Skeletal muscle tissue (tissue), 4 donors: ENCODE data around the gene PEDS1. TPM values are rescaled to one million over a fixed set of nuclear protein-coding genes. Genes with fewer than 3 reads are reported as not detected.

Source experiments
- H3K27ac ChIP-seq: one replicate; pipeline ENCODE4 v1.7.0; 2013; ENCODE audit warnings: mild to moderate bottlenecking, low read depth, low read length, inconsistent platforms
- H3K27me3 ChIP-seq, 3 donors: one replicate each; pipeline ENCODE4 v1.7.0; 2013; ENCODE audit warnings: low read length in 3 of 3; ENCODE audit not compliant: control insufficient read depth in 3 of 3, insufficient read depth in 3 of 3
- H3K36me3 ChIP-seq, 3 donors: one replicate each; pipeline ENCODE4 v1.7.0; 2013; ENCODE audit warnings: low read length in 3 of 3; ENCODE audit not compliant: control insufficient read depth in 3 of 3, insufficient read depth in 3 of 3
- H3K4me1 ChIP-seq, 3 donors: one replicate each; pipeline ENCODE4 v1.7.0; 2013; ENCODE audit warnings: low read length in 3 of 3, mild to moderate bottlenecking in 3 of 3; ENCODE audit not compliant: control insufficient read depth in 3 of 3, insufficient read depth in 3 of 3
- H3K4me3 ChIP-seq, 3 donors: one replicate each; pipeline ENCODE4 v1.7.0; 2013; ENCODE audit warnings: low read length in 3 of 3
- H3K9ac ChIP-seq, 3 donors: one replicate each; pipeline ENCODE4 v1.7.0; 2013; ENCODE audit warnings: low read length in 3 of 3, mild to moderate bottlenecking in 3 of 3, moderate library complexity in 2 of 3, low read depth in 1 of 3
- H3K9me3 ChIP-seq, 3 donors: one replicate each; pipeline ENCODE4 v1.7.0; 2013; ENCODE audit warnings: low read length in 3 of 3; ENCODE audit not compliant: control insufficient read depth in 3 of 3
- total RNA-seq: library from RNA; depleted of rRNA; stranded (reverse); fragments of >200 nt; gene quantifications from one replicate; pipeline ENCODE4 v1.2.3, GENCODE V29; 2014
- donor health status: Osteomylitis.

The PEDS1 gene
- total RNA-seq, 1 donor from 2014 or later, result 5.7 TPM

DNA sequence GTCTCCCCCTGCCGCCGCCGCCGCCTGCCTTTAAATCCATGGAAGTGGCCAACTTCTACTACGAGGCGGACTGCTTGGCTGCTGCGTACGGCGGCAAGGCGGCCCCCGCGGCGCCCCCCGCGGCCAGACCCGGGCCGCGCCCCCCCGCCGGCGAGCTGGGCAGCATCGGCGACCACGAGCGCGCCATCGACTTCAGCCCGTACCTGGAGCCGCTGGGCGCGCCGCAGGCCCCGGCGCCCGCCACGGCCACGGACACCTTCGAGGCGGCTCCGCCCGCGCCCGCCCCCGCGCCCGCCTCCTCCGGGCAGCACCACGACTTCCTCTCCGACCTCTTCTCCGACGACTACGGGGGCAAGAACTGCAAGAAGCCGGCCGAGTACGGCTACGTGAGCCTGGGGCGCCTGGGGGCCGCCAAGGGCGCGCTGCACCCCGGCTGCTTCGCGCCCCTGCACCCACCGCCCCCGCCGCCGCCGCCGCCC is 37.6 kb upstream of the PEDS1 start:
- H3K36me3 ChIP-seq, result peaks cover 0 to 21% (median 4%) of the 10 kb centered on the region in 3 donors
- H3K9me3 ChIP-seq, result no peaks in the 10 kb centered on the region
- peak overlapping the region; percentile 100 for H3K9ac ChIP-seq
- peaks cover 17 to 42% (median 40%) of the 10 kb centered on the region in 3 donors for H3K4me1 ChIP-seq
- peak overlapping the region in 2 of 3 donors; percentile 98 to 99 for H3K4me3 ChIP-seq
- peak overlapping the region; percentile 99 for H3K27ac ChIP-seq
- H3K27me3 ChIP-seq, result no peaks in the 10 kb centered on the region

DNA sequence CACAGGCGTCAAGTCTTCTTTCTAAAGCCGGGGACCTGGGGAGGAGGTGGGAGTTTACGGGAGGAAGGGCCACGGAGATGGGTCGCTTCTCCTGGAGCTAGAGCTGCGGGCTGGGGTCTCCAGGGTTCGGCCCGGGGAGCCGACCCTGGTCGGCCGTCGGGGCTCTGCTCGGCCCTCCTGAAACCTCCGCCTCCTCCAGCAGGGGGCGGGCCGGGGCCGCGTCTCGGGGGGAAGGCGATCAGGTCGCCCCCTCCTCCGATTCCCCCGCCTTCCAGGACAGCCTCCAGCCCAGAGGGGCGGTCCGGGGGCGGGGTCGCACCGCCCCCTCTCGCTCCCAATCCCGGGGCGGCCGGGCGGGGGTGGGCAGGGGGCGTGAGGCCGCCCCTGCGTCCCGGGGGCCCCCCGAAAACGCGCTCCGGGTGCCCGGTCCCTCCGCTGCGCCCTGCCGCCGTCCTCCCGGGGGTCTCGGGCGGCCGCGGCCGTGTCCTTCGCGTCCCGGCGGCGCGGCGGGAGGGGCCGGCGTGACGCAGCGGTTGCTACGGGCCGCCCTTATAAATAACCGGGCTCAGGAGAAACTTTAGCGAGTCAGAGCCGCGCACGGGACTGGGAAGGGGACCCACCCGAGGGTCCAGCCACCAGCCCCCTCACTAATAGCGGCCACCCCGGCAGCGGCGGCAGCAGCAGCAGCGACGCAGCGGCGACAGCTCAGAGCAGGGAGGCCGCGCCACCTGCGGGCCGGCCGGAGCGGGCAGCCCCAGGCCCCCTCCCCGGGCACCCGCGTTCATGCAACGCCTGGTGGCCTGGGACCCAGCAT is 36.9 kb upstream of the PEDS1 start, which contains the start of gene CEBPB:
Gene CEBPB (plus strand): TSS at position 580 of the 814 bp plus-strand sequence. CDS start 204 bp downstream, at position 784.
- Histone ChIP-seq H3K9ac (peak within 1 kb of the TSS; percentile 100), H3K27ac (peak within 1 kb of the TSS; percentile 99), H3K27me3 (no peaks in the 10 kb centered on the region), H3K9me3 (no peaks in the 10 kb centered on the region), H3K36me3 (peaks cover 0 to 21% (median 4%) of the 10 kb centered on the region in 3 donors), H3K4me3 (peak within 1 kb of the TSS; percentile 88 to 99 (median 98)), H3K4me1 (peaks cover 17 to 41% (median 41%) of the 10 kb centered on the region in 3 donors)

DNA sequence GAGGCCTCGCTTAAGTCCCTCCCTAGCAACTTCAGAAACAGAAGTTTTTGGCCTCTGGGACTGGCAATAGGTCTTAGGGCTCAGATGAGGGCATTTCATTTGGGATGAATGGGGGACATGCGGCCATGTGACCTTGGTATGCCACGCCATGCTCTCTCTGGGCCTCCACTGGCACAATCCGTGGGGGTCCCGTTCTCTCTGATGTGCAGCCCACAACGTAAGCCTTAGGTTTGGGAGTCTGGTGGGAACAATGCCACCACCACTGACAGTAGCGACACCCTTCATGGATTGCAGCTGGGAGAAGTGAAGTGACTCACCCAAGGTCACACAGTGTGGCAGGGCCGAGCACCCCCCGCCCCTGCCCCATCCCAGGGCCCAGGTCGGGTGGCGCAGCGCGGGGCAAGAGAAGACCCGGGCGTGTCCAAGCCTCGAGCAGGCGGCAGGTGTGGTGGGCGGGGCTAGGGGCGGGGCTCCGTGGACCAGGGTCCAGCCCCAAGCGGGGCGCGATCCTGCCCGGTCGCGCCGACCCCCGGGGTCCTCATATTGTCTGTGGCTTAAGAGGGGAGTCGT is 36.2 kb upstream of the PEDS1 start:
- H3K36me3 ChIP-seq, result peaks cover 0 to 21% (median 3%) of the 10 kb centered on the region in 3 donors
- H3K4me1 ChIP-seq, result peaks cover 17 to 37% (median 34%) of the 10 kb centered on the region in 3 donors
- no peaks in the 10 kb centered on the region for H3K27me3 ChIP-seq
- H3K9ac ChIP-seq, result peak overlapping the region in 2 of 3 donors; percentile 59 to 100
- H3K9me3 ChIP-seq, result no peaks in the 10 kb centered on the region
- H3K4me3 ChIP-seq, result no peak overlapping the region
- peak overlapping the region; percentile 99 for H3K27ac ChIP-seq

DNA sequence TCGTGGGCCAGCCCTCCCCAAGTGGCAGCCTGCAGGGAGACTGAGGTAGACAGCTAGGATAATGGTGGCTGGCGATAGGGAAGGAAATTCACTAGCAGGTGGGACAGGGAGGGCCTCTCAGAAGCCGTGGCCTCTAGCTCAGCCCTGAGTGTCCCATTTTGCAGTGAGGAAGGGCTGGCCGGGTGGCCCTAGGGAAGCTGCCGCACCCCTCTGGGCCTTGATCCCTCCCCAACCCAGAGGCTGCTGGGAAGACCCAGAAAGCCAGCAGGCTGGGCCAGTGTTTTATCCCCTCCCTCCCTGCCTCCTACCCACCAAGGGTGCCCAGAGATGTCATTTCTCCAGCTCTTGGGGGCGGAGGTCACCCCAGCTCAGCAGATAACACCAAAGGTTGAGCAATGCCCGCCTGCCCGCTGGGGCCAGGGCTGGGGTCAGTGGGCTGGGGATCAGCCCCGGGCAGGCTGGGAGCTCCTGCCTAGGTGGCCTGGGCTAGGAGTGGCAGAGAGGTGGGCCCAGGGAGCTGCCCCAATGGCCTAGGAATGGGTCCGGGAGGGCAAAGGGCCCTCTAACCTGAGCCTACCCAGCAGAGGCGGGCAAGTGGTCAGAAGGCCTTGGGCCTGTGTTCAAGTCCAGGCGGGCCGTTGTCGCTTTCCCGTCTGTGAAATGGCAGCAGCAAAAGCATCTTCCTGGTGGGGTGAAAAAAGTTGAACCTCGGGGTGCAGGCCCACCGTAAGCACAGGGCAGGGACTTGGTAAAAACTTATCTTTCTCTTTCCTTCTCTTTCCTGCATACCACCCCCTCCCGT is 35.6 kb upstream of the PEDS1 start:
- no peaks in the 10 kb centered on the region for H3K9me3 ChIP-seq
- H3K9ac ChIP-seq, result no peak overlapping the region
- H3K4me1 ChIP-seq, result peaks cover 11 to 30% (median 28%) of the 10 kb centered on the region in 3 donors
- no peak overlapping the region for H3K27ac ChIP-seq
- H3K27me3 ChIP-seq, result no peaks in the 10 kb centered on the region
- H3K4me3 ChIP-seq, result no peak overlapping the region
- H3K36me3 ChIP-seq, result peaks cover 0 to 21% (median 2%) of the 10 kb centered on the region in 3 donors

DNA sequence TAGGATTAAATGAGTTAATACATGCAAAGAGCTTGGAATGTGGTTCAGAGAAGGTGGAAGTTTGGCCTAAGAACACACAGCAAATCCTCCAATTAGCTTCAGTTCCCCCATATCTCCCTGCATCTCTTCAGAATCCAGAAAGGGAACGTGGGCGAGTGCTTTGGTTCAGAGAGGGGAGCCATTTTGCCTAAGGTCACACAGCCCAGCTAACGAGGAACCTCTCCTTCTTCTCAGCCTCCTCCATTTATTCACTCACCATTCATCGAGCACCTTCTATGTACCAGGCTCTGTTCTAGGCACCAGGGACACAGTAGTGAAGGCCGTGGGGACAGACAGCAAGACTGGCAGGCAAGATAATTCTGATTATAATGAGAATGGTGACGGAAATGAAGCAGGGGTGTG is 34.8 kb upstream of the PEDS1 start:
- Histone ChIP-seq H3K4me3 (no peak overlapping the region), H3K9me3 (no peaks in the 10 kb centered on the region), H3K27me3 (no peaks in the 10 kb centered on the region), H3K9ac (no peak overlapping the region), H3K36me3 (peaks cover 0 to 20% (median under 1%) of the 10 kb centered on the region in 3 donors), H3K4me1 (peaks cover 3 to 22% (median 20%) of the 10 kb centered on the region in 3 donors), H3K27ac (no peak overlapping the region)

DNA sequence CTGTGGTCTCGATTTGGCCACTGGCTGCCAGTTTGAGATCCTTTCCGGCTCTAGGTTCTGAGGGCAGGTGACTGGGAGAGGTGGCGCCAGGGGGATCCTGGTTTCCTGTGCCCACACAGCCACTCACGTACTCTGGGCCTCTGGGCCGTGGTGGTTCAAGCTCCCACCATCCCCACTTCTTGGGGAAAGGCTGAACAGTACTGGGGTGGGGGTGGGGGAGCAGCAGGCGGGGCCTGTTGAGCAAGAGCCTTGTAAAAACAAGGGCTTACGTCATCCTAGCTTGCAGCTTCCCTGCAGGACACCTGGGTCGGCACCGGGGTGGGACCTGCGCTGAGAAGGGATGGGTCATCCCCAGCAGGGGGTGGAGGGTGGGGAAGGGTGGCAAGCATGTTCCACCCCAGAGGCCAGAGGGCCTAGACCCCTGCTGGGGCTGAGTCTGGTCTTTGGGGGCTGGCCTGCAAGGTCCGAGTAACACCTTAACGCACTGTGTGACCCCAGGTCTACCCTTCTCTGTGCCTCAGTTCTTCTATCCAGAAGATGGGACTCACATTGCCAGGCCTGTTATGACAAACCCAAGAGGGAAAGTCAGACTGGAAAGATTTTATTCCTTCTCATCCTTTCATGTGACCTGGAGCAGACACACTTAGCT is 34.0 kb upstream of the PEDS1 start:
- Histone ChIP-seq H3K9ac (peak overlapping the region in 1 of 3 donors; percentile 3), H3K4me3 (no peak overlapping the region), H3K4me1 (peaks cover 0 to 16% (median 13%) of the 10 kb centered on the region in 3 donors), H3K36me3 (peaks cover 0 to 12% (median 0%) of the 10 kb centered on the region in 3 donors), H3K9me3 (no peaks in the 10 kb centered on the region), H3K27ac (no peak overlapping the region), H3K27me3 (no peaks in the 10 kb centered on the region)

DNA sequence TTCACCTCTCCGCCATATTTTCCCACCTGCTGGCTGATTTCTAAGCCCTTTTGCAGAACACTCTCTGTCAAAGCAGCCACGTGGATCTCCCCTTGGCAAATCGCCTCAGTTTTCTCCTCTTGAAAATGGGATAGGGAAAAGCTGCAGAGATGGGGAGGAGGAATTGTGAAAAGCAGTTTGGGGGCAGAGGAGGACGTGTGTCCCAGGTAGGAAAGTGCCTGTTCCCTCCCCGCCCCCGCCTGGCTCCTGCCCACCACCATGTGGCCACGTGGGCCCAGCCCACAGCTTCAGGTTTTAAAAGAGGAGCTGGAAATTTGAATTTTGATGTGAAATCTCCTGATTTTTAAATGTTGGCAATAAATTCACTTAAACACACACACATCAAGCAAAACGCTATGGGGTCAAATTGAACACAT is 33.5 kb upstream of the PEDS1 start:
- H3K4me1 ChIP-seq, result peaks cover 0 to 16% (median 13%) of the 10 kb centered on the region in 3 donors
- H3K27me3 ChIP-seq, result no peaks in the 10 kb centered on the region
- H3K9me3 ChIP-seq, result no peaks in the 10 kb centered on the region
- H3K36me3 ChIP-seq, result peaks cover 0 to 12% (median 0%) of the 10 kb centered on the region in 3 donors
- H3K27ac ChIP-seq, result no peak overlapping the region
- no peak overlapping the region for H3K4me3 ChIP-seq
- peak overlapping the region in 1 of 3 donors; percentile 3 for H3K9ac ChIP-seq

DNA sequence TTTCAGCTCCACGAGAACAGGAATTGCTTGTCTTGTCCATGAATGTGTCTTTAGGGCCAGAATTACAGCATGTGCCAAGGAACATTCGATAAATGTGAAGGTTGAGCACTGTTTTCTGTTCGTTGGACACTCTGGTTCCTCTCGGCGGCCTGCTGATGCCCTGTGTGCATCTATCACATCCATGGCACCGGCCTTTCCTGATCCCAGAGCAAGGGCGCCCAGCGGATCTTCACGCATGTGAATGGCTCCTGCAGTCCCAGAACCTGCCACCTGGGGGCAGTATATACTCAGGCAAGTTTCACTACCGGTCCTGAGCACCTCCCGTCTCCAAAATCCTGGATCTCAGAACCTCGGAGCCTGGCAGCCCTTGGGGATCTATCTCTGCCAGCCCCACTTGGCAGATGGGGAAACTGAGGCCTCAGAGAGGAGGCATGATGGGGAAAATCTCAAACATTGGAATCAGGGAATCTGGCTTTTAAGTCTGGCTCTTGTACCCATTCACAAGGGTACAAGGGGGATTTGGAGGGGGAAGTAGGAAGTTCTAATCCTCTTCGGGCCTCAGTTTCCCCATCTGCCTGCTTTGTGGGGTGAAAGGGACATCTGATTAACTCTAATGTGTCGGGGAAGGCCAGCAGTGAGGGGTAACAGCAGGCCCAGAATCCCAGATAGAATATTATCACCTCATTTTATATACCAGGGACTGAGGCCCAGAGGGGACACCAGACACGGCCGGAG is 32.8 kb upstream of the PEDS1 start:
- Histone ChIP-seq H3K27ac (no peak overlapping the region), H3K9ac (no peak overlapping the region), H3K4me1 (peaks cover 0 to 10% (median 9%) of the 10 kb centered on the region in 3 donors)

DNA sequence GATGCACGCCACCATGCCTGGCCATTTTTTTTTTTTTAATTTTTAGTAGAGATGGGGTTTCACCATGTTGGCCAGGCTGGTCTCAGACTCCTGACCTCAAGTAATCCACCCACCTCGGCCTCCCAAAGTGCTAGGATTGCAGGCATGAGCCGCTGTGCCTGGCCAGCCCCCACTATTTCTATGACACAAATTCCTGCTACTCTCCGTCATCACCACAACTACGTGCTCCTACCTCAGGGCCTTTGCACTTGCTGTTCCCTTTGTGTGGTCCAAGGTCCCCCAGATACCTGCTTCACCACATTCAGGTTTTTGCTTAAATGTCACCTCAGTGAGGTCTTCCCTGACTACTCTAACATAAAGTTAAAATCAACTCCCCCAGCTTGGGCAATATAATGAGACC is 31.9 kb upstream of the PEDS1 start:
- no peaks in the 10 kb centered on the region for H3K9me3 ChIP-seq
- no peak overlapping the region for H3K9ac ChIP-seq
- H3K27ac ChIP-seq, result no peak overlapping the region
- H3K4me1 ChIP-seq, result peaks cover 0 to 9% (median 4%) of the 10 kb centered on the region in 3 donors
- H3K4me3 ChIP-seq, result no peak overlapping the region
- no peaks in the 10 kb centered on the region for H3K27me3 ChIP-seq
- no peaks in the 10 kb centered on the region for H3K36me3 ChIP-seq

More for the DNA sequence above, 32.8 kb upstream of the PEDS1 start:
- Histone ChIP-seq H3K36me3 (peaks cover 0 to 6% (median 0%) of the 10 kb centered on the region in 3 donors), H3K4me3 (no peak overlapping the region), H3K27me3 (no peaks in the 10 kb centered on the region), H3K9me3 (no peaks in the 10 kb centered on the region)
